Activated naive CD4-positive, alpha-beta T cell treated with anti-CD3 and anti-CD28 coated beads for 36 hours (primary cell): Measurements from ENCODE around the gene RCC1. TPM values are rescaled to one million over a fixed set of nuclear protein-coding genes. Genes with fewer than 3 reads are reported as not detected.
"Not testable (repeated sequence)": the region's sequence is repeated elsewhere in the genome, so short reads cannot be mapped to it uniquely, and the experiment has no call there.

Experiments used
- CTCF ChIA-PET: fragments of 350-600 bp; sonication (Branson Sonifier 250); formaldehyde crosslinking; loops from one replicate; lab custom pipeline; 2021; ENCODE audit warnings: antibody characterized with exemption; lab: Charles Lee
- DNase-seq: peaks from one replicate; pipeline ENCODE4 v3.0.0-alpha.2; 2020
- H3K27ac Mint-ChIP-seq: one replicate; pipeline ENCODE4 v1.8.0; 2021; ENCODE audit warnings: mild to moderate bottlenecking, mixed read lengths
- H3K27me3 Mint-ChIP-seq: one replicate; pipeline ENCODE4 v1.8.0; 2021; ENCODE audit warnings: low read depth, mixed read lengths
- H3K36me3 Mint-ChIP-seq: one replicate; pipeline ENCODE4 v1.8.0; 2021; ENCODE audit warnings: low read depth, mixed read lengths
- H3K4me1 Mint-ChIP-seq: one replicate; pipeline ENCODE4 v1.8.0; 2021; ENCODE audit warnings: low read depth, mixed read lengths
- H3K4me3 Mint-ChIP-seq: one replicate; pipeline ENCODE4 v1.8.0; 2021; ENCODE audit warnings: mild to moderate bottlenecking, moderate library complexity, mixed read lengths
- H3K9me3 Mint-ChIP-seq: one replicate; pipeline ENCODE4 v1.8.0; 2021; ENCODE audit warnings: mixed read lengths
- intact Hi-C: fragments of 100-400 bp; cut with micrococcal nuclease; formaldehyde crosslinking; loops from one replicate; pipeline ENCODE4 v1.15.1; 2023
- total RNA-seq, 2 experiments: library from RNA; stranded (reverse); gene quantifications; one replicate each; pipeline ENCODE4 v1.2.3, GENCODE V29; 2021

RCC1 gene
- total RNA-seq, 2 experiments from 2014 or later, result 106 to 110 TPM

GRCh38 chr1:28530456-28530855 lies 24.6 kb downstream of the RCC1 start:
- H3K27ac Mint-ChIP-seq, result no peak overlapping the region
- CTCF ChIA-PET, result no interaction called here
- peaks cover 27% of the 10 kb centered on the region for H3K36me3 Mint-ChIP-seq
- H3K27me3 Mint-ChIP-seq, result no peaks in the 10 kb centered on the region
- no peak overlapping the region for H3K4me3 Mint-ChIP-seq
- H3K4me1 Mint-ChIP-seq, result no peaks in the 10 kb centered on the region
- no peaks in the 10 kb centered on the region for H3K9me3 Mint-ChIP-seq
- intact Hi-C loops, result no loop called here
- DNase-seq, result no peak

DNA sequence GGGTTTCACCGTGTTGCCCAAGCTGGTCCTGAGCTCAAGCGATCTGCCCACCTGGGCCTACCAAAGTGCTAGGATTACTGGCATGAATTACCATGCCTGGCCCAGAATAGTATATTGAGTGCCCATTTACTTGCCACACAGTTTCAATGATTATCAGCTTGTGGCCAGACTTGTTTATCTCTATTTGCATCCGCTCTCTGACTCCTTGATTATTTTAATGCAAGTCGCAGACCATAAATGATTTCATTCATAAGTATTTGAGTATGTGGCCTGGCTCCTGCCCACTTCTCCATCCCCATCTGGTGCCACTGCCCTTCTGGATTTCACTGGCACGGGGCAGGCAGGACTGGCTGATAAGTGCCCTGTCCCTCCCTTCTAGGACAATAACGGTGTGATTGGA lies 28.8 kb downstream of the RCC1 start:
- Mint-ChIP-seq H3K36me3 (peaks cover 29% of the 10 kb centered on the region), H3K4me1 (no peaks in the 10 kb centered on the region), H3K27me3 (no peaks in the 10 kb centered on the region), H3K4me3 (no peak overlapping the region), H3K9me3 (no peaks in the 10 kb centered on the region), H3K27ac (no peak overlapping the region)
- DNase-seq, result no peak
- CTCF ChIA-PET, result no interaction called here
- intact Hi-C loops, result no loop called here

- Mint-ChIP-seq H3K27ac (no peak overlapping the region), H3K36me3 (peaks cover 28% of the 10 kb centered on the region), H3K4me1 (no peaks in the 10 kb centered on the region), H3K4me3 (no peak overlapping the region), H3K9me3 (no peaks in the 10 kb centered on the region), H3K27me3 (no peaks in the 10 kb centered on the region)
- intact Hi-C loops, result no loop called here
- no peak for DNase-seq
- CTCF ChIA-PET, result no interaction called here
These were observed 29.3 kb downstream of the RCC1 start for GRCh38 chr1:28535180-28535579.

GRCh38 chr1:28537457-28538199 lies 31.8 kb downstream of the RCC1 start:
- H3K9me3 Mint-ChIP-seq, result no peaks in the 10 kb centered on the region
- CTCF ChIA-PET, result interaction anchor here (0.6 kb wide), 2 partner anchors 10 to 177 kb away, joined by 3 to 5 read pairs; no protein-coding TSS in a partner anchor
- intact Hi-C loops, result no loop called here
- peaks cover 14% of the 10 kb centered on the region for H3K36me3 Mint-ChIP-seq
- H3K4me3 Mint-ChIP-seq, result no peak overlapping the region
- no peak overlapping the region for H3K27ac Mint-ChIP-seq
- H3K4me1 Mint-ChIP-seq, result no peaks in the 10 kb centered on the region
- no peak for DNase-seq
- H3K27me3 Mint-ChIP-seq, result no peaks in the 10 kb centered on the region

- no peaks in the 10 kb centered on the region for H3K9me3 Mint-ChIP-seq
- H3K27ac Mint-ChIP-seq, result no peak overlapping the region
- no peak for DNase-seq
- no peaks in the 10 kb centered on the region for H3K27me3 Mint-ChIP-seq
- H3K4me3 Mint-ChIP-seq, result no peak overlapping the region
- CTCF ChIA-PET, result interaction anchor here (0.6 kb wide), 1 partner anchor 177 kb away, joined by 3 read pairs; no protein-coding TSS in a partner anchor
- no peaks in the 10 kb centered on the region for H3K4me1 Mint-ChIP-seq
- peaks cover 12% of the 10 kb centered on the region for H3K36me3 Mint-ChIP-seq
- intact Hi-C loops, result no loop called here
These were observed 32.4 kb downstream of the RCC1 start for GRCh38 chr1:28538286-28538685.

- Mint-ChIP-seq H3K4me1 (no peaks in the 10 kb centered on the region), H3K9me3 (no peaks in the 10 kb centered on the region), H3K36me3 (peaks cover 7% of the 10 kb centered on the region), H3K27ac (no peak overlapping the region), H3K4me3 (no peak overlapping the region), H3K27me3 (no peaks in the 10 kb centered on the region)
- CTCF ChIA-PET, result no interaction called here
- no peak for DNase-seq
- intact Hi-C loops, result no loop called here
These were observed 34.8 kb downstream of the RCC1 start for GRCh38 chr1:28540651-28541050.

DNA sequence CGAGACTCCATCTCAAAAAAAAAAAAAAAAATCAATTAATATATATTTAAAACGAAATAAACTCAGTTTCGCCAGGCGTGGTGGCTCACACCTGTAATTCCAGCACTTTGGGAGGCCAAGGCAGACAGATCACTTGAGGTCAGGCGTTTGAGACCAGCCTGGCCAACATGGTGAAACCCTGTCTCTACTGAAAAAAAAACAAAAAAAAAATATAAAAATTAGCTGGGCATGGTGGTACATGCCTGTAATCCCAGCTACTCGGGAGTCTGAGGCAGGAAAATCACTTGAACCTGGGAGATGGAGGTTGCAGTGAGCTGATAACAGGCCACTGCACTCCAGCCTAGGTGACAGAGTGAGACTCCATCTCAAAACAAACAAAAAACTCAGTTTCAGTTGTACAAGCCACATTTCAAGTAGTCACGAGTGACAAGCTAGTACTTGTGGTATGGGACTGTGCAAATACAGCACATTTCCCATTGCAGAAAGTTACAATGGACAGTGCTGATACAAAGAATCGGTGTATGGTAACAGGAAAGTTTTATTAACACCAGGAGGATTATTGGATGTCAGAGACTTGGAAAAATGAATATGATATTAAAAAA lies 35.7 kb downstream of the RCC1 start:
- CTCF ChIA-PET, result interaction anchor here (0.6 kb wide), 1 partner anchor 23 kb away, joined by 3 read pairs; no protein-coding TSS in a partner anchor
- DNase-seq, H3K27ac Mint-ChIP-seq, H3K36me3 Mint-ChIP-seq, H3K4me3 Mint-ChIP-seq, H3K9me3 Mint-ChIP-seq, H3K4me1 Mint-ChIP-seq, intact Hi-C loops, H3K27me3 Mint-ChIP-seq: not testable (repeated sequence)

- CTCF ChIA-PET, result interaction anchor here (1.0 kb wide), 1 partner anchor 20 kb away, joined by 3 read pairs; no protein-coding TSS in a partner anchor
- no peaks in the 10 kb centered on the region for H3K27me3 Mint-ChIP-seq
- intact Hi-C loops, result no loop called here
- no peaks in the 10 kb centered on the region for H3K9me3 Mint-ChIP-seq
- no peaks in the 10 kb centered on the region for H3K36me3 Mint-ChIP-seq
- no peak for DNase-seq
- H3K4me1 Mint-ChIP-seq, result no peaks in the 10 kb centered on the region
- no peak overlapping the region for H3K27ac Mint-ChIP-seq
- H3K4me3 Mint-ChIP-seq, result no peak overlapping the region
These were observed 39.4 kb downstream of the RCC1 start for GRCh38 chr1:28545246-28545628.

GRCh38 chr1:28548318-28548717 lies 42.5 kb downstream of the RCC1 start:
- Mint-ChIP-seq H3K9me3 (no peaks in the 10 kb centered on the region), H3K27ac (no peak overlapping the region), H3K36me3 (no peaks in the 10 kb centered on the region), H3K27me3 (no peaks in the 10 kb centered on the region), H3K4me3 (no peak overlapping the region), H3K4me1 (peaks cover 5% of the 10 kb centered on the region)
- DNase-seq, result no peak
- intact Hi-C loops, result no loop called here
- CTCF ChIA-PET, result no interaction called here

DNA sequence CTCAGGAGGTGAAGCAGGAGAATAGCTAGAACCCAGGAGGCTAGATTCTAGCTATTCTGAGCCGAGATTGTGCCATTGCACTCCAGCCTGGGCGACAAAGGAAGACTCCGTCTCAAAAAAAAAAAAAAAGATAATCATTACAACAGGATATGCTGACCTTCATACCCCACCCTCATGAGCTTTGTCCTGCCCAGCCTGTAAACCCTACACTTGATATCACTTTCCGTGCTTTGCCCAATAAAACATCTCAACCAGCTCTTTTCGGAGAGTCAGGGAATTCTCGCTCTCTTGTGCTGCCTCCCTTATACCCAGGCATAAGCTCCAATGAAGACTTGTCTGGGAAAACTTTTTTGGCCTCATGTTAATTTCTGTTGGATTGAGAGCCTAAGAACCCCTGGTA lies 45.5 kb downstream of the RCC1 start:
- H3K9me3 Mint-ChIP-seq, result no peaks in the 10 kb centered on the region
- H3K27me3 Mint-ChIP-seq, result no peaks in the 10 kb centered on the region
- intact Hi-C loops, result no loop called here
- peak overlapping the region; percentile 97 for H3K27ac Mint-ChIP-seq
- H3K4me1 Mint-ChIP-seq, result peaks cover 19% of the 10 kb centered on the region
- CTCF ChIA-PET, result interaction anchor here (0.7 kb wide), 1 partner anchor 30 kb away, joined by 4 read pairs; no protein-coding TSS in a partner anchor
- peaks cover 12% of the 10 kb centered on the region for H3K36me3 Mint-ChIP-seq
- DNase-seq, result no peak
- H3K4me3 Mint-ChIP-seq, result no peak overlapping the region

DNA sequence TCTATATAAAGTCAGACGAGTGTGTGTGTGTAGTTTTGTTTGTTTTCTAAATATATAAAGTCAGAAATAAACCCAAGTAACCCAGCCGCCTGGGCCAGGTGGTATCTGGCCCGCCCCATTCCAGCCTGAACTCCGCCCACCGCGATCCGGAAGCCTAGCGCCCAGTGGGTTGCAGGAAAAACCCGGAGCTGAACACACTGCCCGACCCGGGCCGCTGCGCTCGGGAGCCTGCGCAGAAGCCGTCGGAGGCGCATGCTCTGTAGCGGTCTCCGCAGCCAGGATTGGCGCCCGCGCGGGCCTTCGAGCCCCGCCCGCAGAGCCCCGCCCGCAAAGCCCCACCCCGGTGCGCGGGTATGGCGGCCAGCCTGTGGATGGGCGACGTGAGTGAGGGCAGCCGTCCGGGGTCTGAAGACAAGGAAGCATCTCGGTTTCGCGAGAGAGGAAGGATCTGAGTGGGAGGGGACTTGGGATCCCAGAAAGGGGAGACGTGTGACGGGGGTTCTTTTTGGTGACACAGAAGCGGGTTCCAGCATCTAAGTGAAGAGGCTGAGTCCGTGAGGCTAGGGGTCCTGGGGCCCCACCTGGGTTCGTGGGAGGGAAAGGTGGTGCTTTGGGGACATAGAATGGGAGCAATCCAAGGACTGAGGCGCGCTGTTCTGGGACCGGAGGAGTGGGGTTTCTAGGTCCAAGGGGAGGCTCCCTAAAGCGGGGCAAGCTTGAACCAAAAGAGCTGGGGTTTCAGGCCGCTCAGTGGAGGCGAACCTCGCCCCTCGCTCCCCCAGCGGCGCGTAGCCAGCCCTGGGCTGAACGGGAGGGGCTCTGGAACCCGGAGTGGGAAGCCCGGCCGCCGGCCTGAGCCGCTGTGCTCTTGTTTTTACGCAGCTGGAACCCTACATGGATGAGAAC lies 47.2 kb downstream of the RCC1 start, which contains the start of gene TRNAU1AP:
TRNAU1AP (plus strand) TSS at position 328 of the 906 bp plus-strand sequence; CDS start at position 354, 26 bp downstream.
- Mint-ChIP-seq H3K27me3 (no peaks in the 10 kb centered on the region), H3K27ac (peak within 1 kb of the TSS; percentile 97), H3K4me1 (peaks cover 19% of the 10 kb centered on the region), H3K9me3 (no peaks in the 10 kb centered on the region), H3K4me3 (peak within 1 kb of the TSS; percentile 94), H3K36me3 (peaks cover 17% of the 10 kb centered on the region)
- intact Hi-C loops, result loop anchor here (1.0 kb wide), 9 partner anchors 28 to 465 kb away; partner anchors contain the start of genes EYA3, RNU11, SESN2 and TAF12
- CTCF ChIA-PET, result interaction anchor here (0.6 to 1.7 kb wide), 4 partner anchors 28 to 295 kb away, joined by 3 to 8 read pairs (median 4); no protein-coding TSS in a partner anchor
- peak; percentile 99 for DNase-seq

GRCh38 chr1:28560886-28561285 lies 55.0 kb downstream of the RCC1 start:
- DNase-seq, result no peak
- Mint-ChIP-seq H3K4me1 (no peaks in the 10 kb centered on the region), H3K9me3 (no peaks in the 10 kb centered on the region), H3K36me3 (peaks cover 27% of the 10 kb centered on the region), H3K27me3 (no peaks in the 10 kb centered on the region), H3K27ac (no peak overlapping the region), H3K4me3 (no peak overlapping the region)
- CTCF ChIA-PET, result interaction anchor here (0.7 kb wide), 1 partner anchor 221 kb away, joined by 3 read pairs; no protein-coding TSS in a partner anchor
- intact Hi-C loops, result no loop called here
